HepG2 (cell line): ENCODE results near the gene SLC26A2. TPM values are rescaled to one million over a fixed set of nuclear protein-coding genes. Genes with fewer than 3 reads are reported as not detected.

Experiments
- ATAC-seq: fragments of 200-7000 bp; cut with Tn5 transposase; 3 replicates; pipeline ENCODE4 v1.9.1; 2020; ENCODE audit warnings: mild to moderate bottlenecking, moderate library complexity
- BruUV-seq: library from RNA; stranded (reverse); fragments of 400-500 nt; replicated peaks from 2 replicates; lab custom pipeline; 2021; lab: Mats Ljungman, UMichigan
- CTCF ChIA-PET: fragments of 300-600 bp; formaldehyde crosslinking; extraction: SDS; loops from one replicate; lab custom pipeline; 2021; ENCODE audit warnings: low total read pairs, inconsistent platforms, low intra/inter-chr PET ratio; lab: Yijun Ruan, JAX
- POLR2A ChIA-PET: fragments of 350-600 bp; sonication (Branson Sonifier 250); formaldehyde crosslinking; loops from one replicate; lab custom pipeline; 2020; ENCODE audit warnings: antibody characterized with exemption, inconsistent platforms; lab: Yijun Ruan, JAX
- DNase-seq: peaks from one replicate; pipeline ENCODE4 v3.0.0-alpha.2; 2015; ENCODE audit warnings: low spot score
- FAIRE-seq: peaks from 3 replicates; lab custom pipeline; 2011; peaks lifted over from hg19 to GRCh38; lab: Jason Lieb, UNC
- H2AFZ ChIP-seq: one replicate; pipeline ENCODE4 v1.6.1; 2011; ENCODE audit warnings: low read length, inconsistent platforms
- H3K27ac ChIP-seq: fragments of 300-600 bp; 3 replicates; pipeline ENCODE4 v1.8.0; 2011; ENCODE audit warnings: mixed run types, mild to moderate bottlenecking, mixed read lengths, low read length, inconsistent platforms; ENCODE audit not compliant: insufficient read depth; ENCODE audit errors: extremely low read length
- H3K27me3 ChIP-seq, 2 experiments: fragments of 200-600 bp in 1 of 2; 2 replicates in 1 of 2; 3 replicates in 1 of 2; pipeline versions ENCODE4 v1.6.0 to v1.8.0; 2011; ENCODE audit warnings: low read length in 2 of 2, mild to moderate bottlenecking in 2 of 2, moderate library complexity in 2 of 2, inconsistent platforms in 1 of 2; ENCODE audit not compliant: insufficient read depth in 2 of 2, control insufficient read depth in 1 of 2
- H3K36me3 ChIP-seq, 2 experiments: fragments of 200-600 bp in 1 of 2; replicated peaks in 1 of 2; 2 replicates in 1 of 2; 3 replicates in 1 of 2; pipeline versions ENCODE4 v1.5.1 to v1.8.0; 2011; ENCODE audit warnings: low read length in 2 of 2, inconsistent platforms in 1 of 2; ENCODE audit not compliant: insufficient read depth in 2 of 2, control insufficient read depth in 1 of 2
- H3K4me1 ChIP-seq: 2 replicates; pipeline ENCODE4 v1.5.1; 2012; ENCODE audit warnings: low read length, inconsistent platforms; ENCODE audit not compliant: insufficient read depth
- H3K4me2 ChIP-seq: 2 replicates; pipeline ENCODE4 v1.6.0; 2011; ENCODE audit warnings: low read depth, low read length, inconsistent platforms
- H3K4me3 ChIP-seq, 3 experiments: fragments of 200-600 bp in 1 of 3; sonication (generic), shearing (Covaris generic) in 1 of 3; replicated peaks in 1 of 3; 2 replicates each; pipeline ENCODE4 v1.5.1; 2011 to 2016; ENCODE audit warnings: low read length in 3 of 3, inconsistent platforms in 2 of 3, low read depth in 2 of 3, mild to moderate bottlenecking in 2 of 3, control low read depth in 1 of 3, mixed read lengths in 1 of 3; ENCODE audit not compliant: insufficient read depth in 1 of 3
- H3K79me2 ChIP-seq: one replicate; pipeline ENCODE4 v1.6.1; 2011; ENCODE audit warnings: low read length, inconsistent platforms; ENCODE audit not compliant: insufficient read depth
- H3K9ac ChIP-seq: 2 replicates; pipeline ENCODE4 v1.6.0; 2011; ENCODE audit warnings: mild to moderate bottlenecking, low read depth, low read length, inconsistent platforms; ENCODE audit not compliant: insufficient read depth
- H3K9me3 ChIP-seq: 2 replicates; pipeline ENCODE4 v1.5.1; 2012; ENCODE audit warnings: mild to moderate bottlenecking, low read length
- H4K20me1 ChIP-seq: 2 replicates; pipeline ENCODE4 v1.6.0; 2011; ENCODE audit warnings: inconsistent platforms, mild to moderate bottlenecking, low read length, moderate library complexity; ENCODE audit not compliant: insufficient read depth
- HMGXB4 ChIP-seq, 2 experiments: sonication (generic) in 1 of 2; formaldehyde crosslinking in 1 of 2; IDR thresholded peaks; 2 replicates each; pipeline versions ENCODE4 v1.4.0 to v1.6.1; 2018 to 2020; ENCODE audit warnings: missing genetic modification reagents in 2 of 2, borderline replicate concordance in 1 of 2, low read depth in 1 of 2, mild to moderate bottlenecking in 1 of 2, missing biosample characterization in 1 of 2
- THAP8 ChIP-seq: sonication (generic); formaldehyde crosslinking; IDR thresholded peaks from 2 replicates; pipeline ENCODE4 v1.5.1; 2020; ENCODE audit warnings: missing genetic modification reagents, mild to moderate bottlenecking, borderline replicate concordance
- ZNF274 ChIP-seq: sonication (generic); formaldehyde crosslinking; IDR thresholded peaks from 2 replicates; pipeline ENCODE4 v1.5.1; 2020; ENCODE audit warnings: mild to moderate bottlenecking, missing genetic modification reagents
- ZNF607 ChIP-seq: sonication (generic); formaldehyde crosslinking; IDR thresholded peaks from 2 replicates; pipeline ENCODE4 v1.5.1; 2020; ENCODE audit warnings: missing genetic modification reagents, mild to moderate bottlenecking, borderline replicate concordance
- ZSCAN22 ChIP-seq: sonication (generic); formaldehyde crosslinking; IDR thresholded peaks from 2 replicates; pipeline ENCODE4 v1.4.0; 2020; ENCODE audit warnings: mild to moderate bottlenecking, missing genetic modification reagents
- WGBS: methylation state at CpG from one replicate; pipeline ENCODE4 v1.1.6; 2017; ENCODE audit warnings: low lambda C conversion rate; 5-methylcytosine and 5-hydroxymethylcytosine counted together
- in situ Hi-C: cut with HindIII; loops from 2 replicates; pipeline ENCODE4 v1.10.0; 2017; ENCODE audit warnings: low pct_unique_long_range_greater_than_20kb; ENCODE audit not compliant: extremely low pct_ligation_motif_present
- intact Hi-C: fragments of 100-400 bp; cut with micrococcal nuclease; formaldehyde crosslinking; loops from one replicate; pipeline ENCODE4 v1.10.0; 2022; ENCODE audit not compliant: unreplicated experiment
- polyA plus RNA-seq, 8 experiments: library from polyadenylated mRNA; depleted of rRNA in 3 of 8; stranded (reverse) in 7 of 8; unstranded in 1 of 8; fragments of >200 nt; fragmentation: Illumina TruSeq in 4 of 8; extraction: Trizol in 4 of 8; gene quantifications; 2 replicates each; pipeline versions ENCODE4 v1.2.1 to v1.2.3, GENCODE V29; 2011 to 2016; ENCODE audit warnings: low read depth in 4 of 8, missing spikeins in 1 of 8, mixed read lengths in 1 of 8; ENCODE audit not compliant: insufficient read depth in 1 of 8
- total RNA-seq, 5 experiments: library from RNA; depleted of rRNA; stranded (reverse); fragments of >200 nt; fragmentation: Illumina TruSeq; extraction: Trizol; gene quantifications; 2 replicates each; pipeline ENCODE4 v1.2.3, GENCODE V29; 2016; ENCODE audit warnings: low read depth in 1 of 5

Gene SLC26A2
- total and polyA plus RNA-seq, 2 of the 13 experiments (the other 11 are each of a cell fraction or from before 2014, with no cell fraction given): 2.2 to 7.9 TPM

- H3K79me2 ChIP-seq: no peaks in the 10 kb centered on the region
- H3K36me3 ChIP-seq: no peaks in the 10 kb centered on the region
- POLR2A ChIA-PET: no interaction called here
- no TSS peak for BruUV-seq
- H4K20me1 ChIP-seq: no peaks in the 10 kb centered on the region
- WGBS: 12% methylated on average over 7 of the region's 7 CpGs
- intact Hi-C loops: no loop called here
- H3K9ac ChIP-seq: no peak overlapping the region
- no peak for FAIRE-seq
- no peaks in the 10 kb centered on the region for H3K9me3 ChIP-seq
- in situ Hi-C loops: loop anchor here (10.0 kb wide), 1 partner anchor 64 kb away; no protein-coding TSS in a partner anchor
- TF ChIP-seq ZNF274: no peak
- TF ChIP-seq HMGXB4 (CRISPR knock-in tag; IDR thresholded peaks at IDR 0.05; ENCODE audit: borderline replicate concordance in 1 of 2, low read depth in 1 of 2): no peak
- no peak for TF ChIP-seq ZSCAN22 (CRISPR knock-in tag)
- no peak for TF ChIP-seq THAP8 (CRISPR knock-in tag)
- no peak for TF ChIP-seq ZNF607 (CRISPR knock-in tag)
- TF ChIP-seq, all 625 proteins: peak for 0
- no peak overlapping the region for H2AFZ ChIP-seq
- no peak overlapping the region for H3K4me2 ChIP-seq
- peaks cover 1 to 19% of the 10 kb centered on the region in 2 experiments; a peak in 3 of 5 replicates for H3K27me3 ChIP-seq
- no peak for ATAC-seq
- peaks cover 26% of the 10 kb centered on the region for H3K4me1 ChIP-seq
- CTCF ChIA-PET: no interaction called here
- no peak overlapping the region for H3K27ac ChIP-seq
- no peak for DNase-seq
- no peak overlapping the region for H3K4me3 ChIP-seq
Observed at GRCh38 chr5:149930749-149931574, 29.6 kb upstream of the SLC26A2 start.
